Liver (tissue), 3 donors: Measurements from ENCODE around the gene ELL.

ENCODE experiments used
- CTCF ChIP-seq: fragments of 150-350 bp; IDR thresholded peaks from 2 replicates; pipeline ENCODE4 v1.5.1; 2017; ENCODE audit warnings: improper control_type of control experiment, low read depth, low read length; ENCODE audit not compliant: missing input control
- EGR1 ChIP-seq, 2 donors: IDR thresholded peaks; 2 replicates each; pipeline ENCODE4 v1.6.1; 2016 to 2018; ENCODE audit warnings: antibody characterized with exemption in 2 of 2, low read depth in 2 of 2
- FOXA1 ChIP-seq: IDR thresholded peaks from 2 replicates; pipeline ENCODE4 v1.6.1; 2016; ENCODE audit warnings: antibody characterized with exemption
- GABPA ChIP-seq, 2 donors: IDR thresholded peaks in 1 of 2; conservative IDR thresholded peaks in 1 of 2; 2 replicates each; pipeline ENCODE4 v1.6.1; 2016; ENCODE audit warnings: antibody characterized with exemption in 2 of 2, mild to moderate bottlenecking in 1 of 2, moderate library complexity in 1 of 2
- HNF4G ChIP-seq: IDR thresholded peaks from 2 replicates; pipeline ENCODE4 v1.6.1; 2016; ENCODE audit warnings: antibody characterized with exemption
- JUND ChIP-seq, 2 donors: IDR thresholded peaks; 2 replicates each; pipeline ENCODE4 v1.6.1; 2016; ENCODE audit warnings: antibody characterized with exemption in 2 of 2
- MAX ChIP-seq: IDR thresholded peaks from 2 replicates; pipeline ENCODE4 v1.6.1; 2016; ENCODE audit warnings: antibody characterized with exemption
- RAD21 ChIP-seq, 2 donors: IDR thresholded peaks; 2 replicates each; pipeline ENCODE4 v1.6.1; 2016; ENCODE audit warnings: antibody characterized with exemption in 2 of 2, mild to moderate bottlenecking in 2 of 2
- REST ChIP-seq: IDR thresholded peaks from 2 replicates; pipeline ENCODE4 v1.6.1; 2016; ENCODE audit warnings: antibody characterized with exemption, mild to moderate bottlenecking
- RXRA ChIP-seq, 2 donors: IDR thresholded peaks; 2 replicates each; pipeline ENCODE4 v1.6.1; 2017 to 2018; ENCODE audit warnings: antibody characterized with exemption in 2 of 2, mild to moderate bottlenecking in 1 of 2
- SP1 ChIP-seq: IDR thresholded peaks from 2 replicates; pipeline ENCODE4 v1.6.1; 2018; ENCODE audit warnings: antibody characterized with exemption, mild to moderate bottlenecking
- TAF1 ChIP-seq: conservative IDR thresholded peaks from 2 replicates; pipeline ENCODE4 v1.6.1; 2016; ENCODE audit warnings: antibody characterized with exemption, mild to moderate bottlenecking
- YY1 ChIP-seq: IDR thresholded peaks from 2 replicates; pipeline ENCODE4 v1.6.1; 2016; ENCODE audit warnings: antibody characterized with exemption, mild to moderate bottlenecking
- ZBTB33 ChIP-seq: IDR thresholded peaks from 2 replicates; pipeline ENCODE4 v1.6.1; 2016; ENCODE audit warnings: antibody characterized with exemption
- donor health status: healthy.
- donor health status: healthy.

- TF ChIP-seq GABPA (IDR thresholded peaks at IDR 0.05 in 1 of 2, conservative IDR thresholded peaks at IDR 0.05 in 1 of 2) (no peak), CTCF (no peak), RAD21 (IDR thresholded peaks at IDR 0.05) (no peak), YY1 (no peak), SP1 (no peak), RXRA (IDR thresholded peaks at IDR 0.05) (no peak), EGR1 (IDR thresholded peaks at IDR 0.05; ENCODE audit: low read depth in 2 of 2) (no peak), TAF1 (no peak), JUND (IDR thresholded peaks at IDR 0.05) (no peak), REST (no peak), MAX (no peak), ZBTB33 (no peak), HNF4G (no peak), FOXA1 (no peak)
Measured at GRCh38 chr19:18441804-18442788, 79.8 kb downstream of the ELL start.
